ENCODE results near the gene TST.

Gene TST

GRCh38 chr22:37051391-37052385 lies 32.4 kb upstream of the TST start, which contains the start of gene KCTD17:
KCTD17 (plus strand) TSS chr22:37051742; CDS start chr22:37051761, 19 bp downstream.
- H3K9me3 ChIP-seq (ENCODE audit: severe bottlenecking) = no peaks in the 10 kb centered on the region
- DNase-seq = peak; percentile 70
- no peak for TF ChIP-seq CTCF (IDR thresholded peaks at IDR 0.05; ENCODE audit: low read depth, low read length)
- peak within 1 kb of the TSS; percentile 63 for H3K4me3 ChIP-seq (ENCODE audit: low read depth, low read length)
- H3K27ac ChIP-seq = peak within 1 kb of the TSS; percentile 49; the same call in 1 of the 2 replicates
- peaks cover 16% of the 10 kb centered on the region for H3K36me3 ChIP-seq
- no peaks in the 10 kb centered on the region for H3K27me3 ChIP-seq (ENCODE audit: insufficient read depth, low read depth, severe bottlenecking)

GRCh38 chr22:37050913-37051312 lies 31.7 kb upstream of the TST start:
- no peak for DNase-seq
- H3K9me3 ChIP-seq (ENCODE audit: severe bottlenecking) = no peaks in the 10 kb centered on the region
- H3K36me3 ChIP-seq = peaks cover 8% of the 10 kb centered on the region
- H3K27ac ChIP-seq = no peak overlapping the region
- H3K4me3 ChIP-seq (ENCODE audit: low read depth, low read length) = no peak overlapping the region
- TF ChIP-seq CTCF (IDR thresholded peaks at IDR 0.05; ENCODE audit: low read depth, low read length) = no peak
- H3K27me3 ChIP-seq (ENCODE audit: insufficient read depth, low read depth, severe bottlenecking) = no peaks in the 10 kb centered on the region

- no peak for TF ChIP-seq CTCF (IDR thresholded peaks at IDR 0.05; ENCODE audit: low read depth, low read length)
- H3K4me3 ChIP-seq (ENCODE audit: low read depth, low read length) = no peak overlapping the region
- H3K27ac ChIP-seq = no peak overlapping the region
- peaks cover 5% of the 10 kb centered on the region for H3K36me3 ChIP-seq
- DNase-seq = no peak
- H3K9me3 ChIP-seq (ENCODE audit: severe bottlenecking) = no peaks in the 10 kb centered on the region
- H3K27me3 ChIP-seq (ENCODE audit: insufficient read depth, low read depth, severe bottlenecking) = no peaks in the 10 kb centered on the region
Measured at GRCh38 chr22:37049224-37049623, 30.0 kb upstream of the TST start.

GRCh38 chr22:37048133-37048532 lies 28.9 kb upstream of the TST start:
- Histone ChIP-seq H3K9me3 (ENCODE audit: severe bottlenecking) (no peaks in the 10 kb centered on the region), H3K27me3 (ENCODE audit: insufficient read depth, low read depth, severe bottlenecking) (no peaks in the 10 kb centered on the region), H3K36me3 (peaks cover under 1% of the 10 kb centered on the region), H3K27ac (peak overlapping the region; percentile 84), H3K4me3 (ENCODE audit: low read depth, low read length) (no peak overlapping the region)
- TF ChIP-seq CTCF (IDR thresholded peaks at IDR 0.05; ENCODE audit: low read depth, low read length) = no peak
- DNase-seq = no peak

GRCh38 chr22:37047006-37047405 lies 27.8 kb upstream of the TST start:
- Histone ChIP-seq H3K4me3 (ENCODE audit: low read depth, low read length) (no peak overlapping the region), H3K27me3 (ENCODE audit: insufficient read depth, low read depth, severe bottlenecking) (no peaks in the 10 kb centered on the region), H3K9me3 (ENCODE audit: severe bottlenecking) (no peaks in the 10 kb centered on the region), H3K36me3 (no peaks in the 10 kb centered on the region), H3K27ac (peak overlapping the region; percentile 84)
- peak; percentile 86 for DNase-seq
- TF ChIP-seq CTCF (IDR thresholded peaks at IDR 0.05; ENCODE audit: low read depth, low read length) = no peak
